ENCODE data around the gene PTPN3.

Gene PTPN3

DNA sequence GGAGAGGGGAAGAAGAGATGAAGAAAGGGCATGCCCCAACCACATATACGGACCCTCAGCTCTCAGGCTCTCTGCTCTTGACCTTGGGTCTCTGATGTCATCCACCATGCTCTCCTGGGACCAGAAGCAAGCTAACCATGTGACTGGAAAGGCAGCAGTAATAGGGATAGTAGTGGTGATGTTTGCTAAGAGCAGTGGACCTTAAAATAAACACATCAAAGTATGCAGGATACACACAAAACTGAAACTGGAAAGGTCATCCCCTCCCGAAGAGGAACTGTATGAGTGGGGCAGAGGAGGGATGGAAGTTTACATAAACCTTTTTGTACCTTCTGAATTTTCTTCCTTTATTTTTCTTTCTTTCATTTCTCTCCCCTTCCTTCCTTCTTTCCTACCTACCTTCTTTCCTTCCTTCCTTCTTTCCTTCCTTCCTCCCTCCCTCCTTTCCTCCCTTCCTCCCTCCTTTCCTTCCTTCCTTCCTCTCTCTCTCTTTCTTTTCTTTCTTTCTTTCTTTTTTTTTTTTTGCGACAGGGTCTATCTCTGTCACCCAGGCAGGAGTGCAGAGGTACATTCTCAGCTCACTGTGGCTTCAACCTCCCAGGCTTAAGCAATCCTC, 8.1 kb upstream of the PTPN3 start:
- no peak for DNase-seq (ENCODE audit: low read depth, low spot score)
- H3K4me3 ChIP-seq (ENCODE audit: insufficient read length, low read depth), result no peak overlapping the region
- H3K36me3 ChIP-seq (ENCODE audit: insufficient read depth, insufficient read length, low read length), result no peaks in the 10 kb centered on the region

DNA sequence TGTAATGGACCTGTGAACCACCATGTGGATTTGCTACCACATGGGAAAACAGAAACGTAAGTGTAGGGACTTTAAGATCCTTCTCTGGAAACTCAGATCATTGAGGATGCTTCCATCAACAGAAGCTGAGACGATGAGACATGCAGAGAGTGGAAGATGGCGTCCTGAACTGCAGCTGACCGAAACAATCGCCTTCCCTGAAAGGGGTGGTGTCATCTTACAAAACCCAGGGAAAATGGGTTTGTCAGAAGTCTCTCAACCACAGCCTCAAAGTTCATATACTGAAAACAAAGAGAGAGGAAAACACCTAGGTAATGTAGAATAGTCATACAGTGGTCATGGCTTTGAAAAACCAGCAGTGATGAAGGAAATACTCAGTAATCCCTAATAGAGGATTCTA, 6.6 kb upstream of the PTPN3 start:
- H3K4me3 ChIP-seq (ENCODE audit: insufficient read length, low read depth), result no peak overlapping the region
- H3K36me3 ChIP-seq (ENCODE audit: insufficient read depth, insufficient read length, low read length), result no peaks in the 10 kb centered on the region
- H3K9ac ChIP-seq (ENCODE audit: insufficient read length, low read depth), result no peak overlapping the region
- DNase-seq (ENCODE audit: low read depth, low spot score), result no peak
- no peaks in the 10 kb centered on the region for H3K9me3 ChIP-seq (ENCODE audit: insufficient read depth, low read length)
- no peaks in the 10 kb centered on the region for H3K4me1 ChIP-seq (ENCODE audit: insufficient read depth, insufficient read length)
- peaks cover 23% of the 10 kb centered on the region for H3K27me3 ChIP-seq (ENCODE audit: insufficient read depth, insufficient read length)
- TF ChIP-seq SUZ12 (IDR thresholded peaks at IDR 0.05; ENCODE audit: extremely low read depth, insufficient read depth, insufficient read length), result no peak

More for the DNA sequence above, 8.1 kb upstream of the PTPN3 start:
- Histone ChIP-seq H3K9ac (ENCODE audit: insufficient read length, low read depth) (no peak overlapping the region), H3K27me3 (ENCODE audit: insufficient read depth, insufficient read length) (peaks cover 9% of the 10 kb centered on the region), H3K9me3 (ENCODE audit: insufficient read depth, low read length) (no peaks in the 10 kb centered on the region), H3K4me1 (ENCODE audit: insufficient read depth, insufficient read length) (no peaks in the 10 kb centered on the region)
- TF ChIP-seq YY1 (IDR thresholded peaks at IDR 0.05; ENCODE audit: insufficient read depth, insufficient read length), result no peak
- no peak for TF ChIP-seq SUZ12 (IDR thresholded peaks at IDR 0.05; ENCODE audit: extremely low read depth, insufficient read depth, insufficient read length)
- no peak for TF ChIP-seq ZNF274 (IDR thresholded peaks at IDR 0.05; ENCODE audit: low read depth, low read length)

DNA sequence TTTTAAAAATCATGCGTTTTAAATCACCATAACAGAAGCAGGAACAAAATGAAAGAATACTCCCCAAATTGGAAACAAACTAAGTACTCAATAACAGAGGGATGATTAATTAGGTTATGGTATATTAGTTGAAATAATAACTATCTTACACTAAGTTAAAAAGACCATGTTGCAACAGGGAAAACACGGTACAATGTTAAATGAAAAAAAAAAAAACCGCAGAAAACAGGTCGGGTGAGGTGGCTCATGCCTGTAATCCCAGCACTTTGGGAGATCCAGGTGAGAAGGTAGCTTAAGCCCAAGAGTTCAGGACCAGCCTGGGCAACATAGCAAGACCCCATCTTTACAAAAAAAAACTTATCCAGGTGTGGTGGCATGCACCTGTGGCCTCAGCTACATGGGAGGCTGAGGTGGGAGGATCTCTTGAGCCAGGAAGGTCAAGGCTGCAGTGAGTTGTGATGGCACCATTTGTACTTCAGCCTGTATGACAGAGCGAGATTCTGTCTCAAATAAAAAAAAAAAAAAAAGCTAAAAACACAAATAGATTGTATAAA, 2.4 kb upstream of the PTPN3 start:
- peaks cover 61% of the 10 kb centered on the region for H3K27me3 ChIP-seq (ENCODE audit: insufficient read depth, insufficient read length)
- H3K4me1 ChIP-seq (ENCODE audit: insufficient read depth, insufficient read length), result peaks cover 6% of the 10 kb centered on the region
- H3K9me3 ChIP-seq (ENCODE audit: insufficient read depth, low read length), result no peaks in the 10 kb centered on the region
- H3K36me3 ChIP-seq (ENCODE audit: insufficient read depth, insufficient read length, low read length), result no peaks in the 10 kb centered on the region
- H3K9ac ChIP-seq (ENCODE audit: insufficient read length, low read depth), result no peak overlapping the region
- TF ChIP-seq SUZ12 (IDR thresholded peaks at IDR 0.05; ENCODE audit: extremely low read depth, insufficient read depth, insufficient read length) (no peak), ZNF274 (IDR thresholded peaks at IDR 0.05; ENCODE audit: low read depth, low read length) (no peak)
- no peak overlapping the region for H3K4me3 ChIP-seq (ENCODE audit: insufficient read length, low read depth)
- DNase-seq (ENCODE audit: low read depth, low spot score), result no peak

DNA sequence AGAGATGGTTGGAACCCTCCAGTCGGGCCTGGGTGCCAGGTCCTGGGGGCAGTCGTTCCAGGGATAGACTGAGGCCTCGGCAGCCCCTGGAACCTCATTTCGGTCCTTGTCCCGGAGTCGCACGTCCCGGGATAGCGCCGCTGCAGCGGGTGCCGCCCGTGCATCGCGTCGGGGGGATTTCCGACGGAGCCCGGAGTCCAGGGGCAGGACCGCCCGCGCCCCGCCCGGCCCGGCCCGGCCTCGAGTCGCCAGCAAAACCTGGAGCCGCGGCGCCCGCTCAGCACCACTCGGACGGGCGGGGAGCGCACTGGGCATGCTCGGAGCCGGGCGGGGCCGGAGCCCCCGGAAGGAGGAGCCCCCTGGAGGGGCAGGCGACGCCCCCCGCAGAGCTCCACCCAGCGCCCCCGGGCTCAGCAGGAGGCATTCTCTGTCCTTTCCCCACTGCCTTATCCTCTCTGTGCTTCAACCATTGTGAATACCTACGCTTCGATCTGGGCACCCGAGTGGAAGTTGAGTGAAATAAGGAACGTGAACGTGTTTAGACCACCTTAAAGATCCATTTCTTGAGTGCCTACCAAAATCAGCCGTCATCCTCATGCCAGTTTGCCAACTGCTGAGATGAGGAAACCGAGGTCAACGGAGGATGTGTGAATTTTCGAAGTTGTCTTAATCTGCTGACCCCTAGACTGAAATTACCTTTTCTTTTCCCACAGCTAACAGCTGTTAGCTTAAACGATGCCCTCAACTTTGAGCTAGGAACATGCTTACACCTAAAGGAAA, 1.7 kb upstream of the PTPN3 start:
- no peaks in the 10 kb centered on the region for H3K9me3 ChIP-seq (ENCODE audit: insufficient read depth, low read length)
- DNase-seq (ENCODE audit: low read depth, low spot score), result no peak
- peaks cover 6% of the 10 kb centered on the region for H3K4me1 ChIP-seq (ENCODE audit: insufficient read depth, insufficient read length)
- H3K27me3 ChIP-seq (ENCODE audit: insufficient read depth, insufficient read length), result peaks cover 67% of the 10 kb centered on the region
- H3K36me3 ChIP-seq (ENCODE audit: insufficient read depth, insufficient read length, low read length), result no peaks in the 10 kb centered on the region
- H3K9ac ChIP-seq (ENCODE audit: insufficient read length, low read depth), result peak overlapping the region; percentile 23
- peak overlapping the region; percentile 29 for H3K4me3 ChIP-seq (ENCODE audit: insufficient read length, low read depth)
- TF ChIP-seq SUZ12 (IDR thresholded peaks at IDR 0.05; ENCODE audit: extremely low read depth, insufficient read depth, insufficient read length) (peak; percentile 57), YY1 (IDR thresholded peaks at IDR 0.05; ENCODE audit: insufficient read depth, insufficient read length) (no peak), ZNF274 (IDR thresholded peaks at IDR 0.05; ENCODE audit: low read depth, low read length) (no peak)

DNA sequence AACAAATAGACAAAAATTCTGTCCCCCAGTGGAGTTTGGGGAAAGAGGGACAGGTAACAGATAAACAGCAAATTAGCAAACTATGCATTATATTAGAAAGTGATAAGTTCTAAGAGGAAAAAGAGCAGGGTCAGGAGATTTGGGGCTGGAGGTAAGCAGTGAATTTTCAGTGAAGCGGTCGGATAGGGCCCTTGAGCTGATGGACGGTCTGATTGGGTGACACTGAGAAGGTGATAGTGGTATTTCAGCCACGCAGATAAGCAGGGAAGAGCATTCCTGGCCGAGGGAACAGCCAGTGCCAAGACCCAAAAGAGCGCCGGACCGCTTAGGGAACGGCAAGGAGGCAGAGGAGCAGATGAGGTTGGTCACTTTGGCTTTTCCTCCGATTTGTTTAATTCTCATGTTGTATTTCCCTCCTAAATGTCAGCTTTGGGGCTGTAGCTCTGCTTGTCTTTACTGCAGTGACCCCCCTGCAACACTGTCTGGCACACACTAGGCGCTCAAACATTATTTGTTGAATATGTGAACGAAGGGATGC, 1.1 kb upstream of the PTPN3 start:
- Histone ChIP-seq H3K9me3 (ENCODE audit: insufficient read depth, low read length) (no peaks in the 10 kb centered on the region), H3K4me1 (ENCODE audit: insufficient read depth, insufficient read length) (peaks cover 6% of the 10 kb centered on the region), H3K36me3 (ENCODE audit: insufficient read depth, insufficient read length, low read length) (no peaks in the 10 kb centered on the region), H3K9ac (ENCODE audit: insufficient read length, low read depth) (peak overlapping the region; percentile 7), H3K27me3 (ENCODE audit: insufficient read depth, insufficient read length) (peaks cover 67% of the 10 kb centered on the region), H3K4me3 (ENCODE audit: insufficient read length, low read depth) (peak overlapping the region; percentile 29)
- TF ChIP-seq ZNF274 (IDR thresholded peaks at IDR 0.05; ENCODE audit: low read depth, low read length) (no peak), YY1 (IDR thresholded peaks at IDR 0.05; ENCODE audit: insufficient read depth, insufficient read length) (no peak), SUZ12 (IDR thresholded peaks at IDR 0.05; ENCODE audit: extremely low read depth, insufficient read depth, insufficient read length) (no peak)
- no peak for DNase-seq (ENCODE audit: low read depth, low spot score)

DNA sequence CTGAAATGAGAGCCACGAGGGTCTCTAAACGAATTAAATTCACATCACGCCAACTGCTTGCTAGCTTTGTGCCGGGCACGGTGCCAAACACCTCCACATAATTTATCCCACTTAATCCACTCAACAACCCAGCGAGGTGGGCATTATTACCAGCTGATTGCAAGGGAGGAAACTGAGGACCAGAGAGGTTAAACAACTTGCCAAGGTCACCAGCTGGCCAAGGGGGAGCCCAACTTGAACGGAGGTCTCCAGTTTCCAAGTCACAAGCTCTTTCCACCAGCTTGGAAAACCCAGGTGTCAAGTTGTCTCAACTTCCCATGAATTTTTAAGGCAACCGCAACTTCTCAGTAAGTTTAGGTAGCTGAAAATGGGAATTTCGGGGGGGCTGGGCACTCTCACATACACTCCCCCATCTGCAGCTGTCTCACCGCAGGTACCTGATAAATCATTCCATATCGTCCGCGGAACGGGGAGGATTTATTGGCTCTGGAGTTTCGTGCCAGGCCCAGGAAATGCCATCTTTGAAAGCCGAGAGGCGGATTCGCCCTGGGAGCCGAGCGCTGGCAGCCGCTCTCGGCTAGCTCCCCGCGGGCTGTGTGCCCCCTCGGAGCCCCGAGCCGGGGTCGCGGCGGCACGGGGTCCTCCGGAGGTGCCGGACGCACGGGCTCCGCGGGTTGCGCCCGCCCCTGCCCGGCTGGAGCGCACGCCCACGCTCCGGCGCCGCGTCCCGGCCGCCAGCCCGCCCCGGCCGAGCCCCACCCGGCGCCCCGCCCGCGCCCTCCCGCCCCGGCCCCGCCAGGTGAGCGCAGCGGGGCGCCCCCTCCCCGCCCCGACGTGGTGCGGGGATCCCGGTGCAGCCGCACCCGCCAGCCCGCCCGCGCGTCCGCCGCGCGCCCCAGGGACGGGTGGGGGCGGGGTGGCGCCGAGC, 617 bp downstream of the PTPN3 start:
- Histone ChIP-seq H3K9ac (ENCODE audit: insufficient read length, low read depth) (peak overlapping the region; percentile 66), H3K4me3 (ENCODE audit: insufficient read length, low read depth) (peak overlapping the region; percentile 57), H3K4me1 (ENCODE audit: insufficient read depth, insufficient read length) (peaks cover 8% of the 10 kb centered on the region), H3K9me3 (ENCODE audit: insufficient read depth, low read length) (no peaks in the 10 kb centered on the region), H3K36me3 (ENCODE audit: insufficient read depth, insufficient read length, low read length) (no peaks in the 10 kb centered on the region), H3K27me3 (ENCODE audit: insufficient read depth, insufficient read length) (peaks cover 67% of the 10 kb centered on the region)
- DNase-seq (ENCODE audit: low read depth, low spot score), result no peak
- TF ChIP-seq ZNF274 (IDR thresholded peaks at IDR 0.05; ENCODE audit: low read depth, low read length) (no peak), YY1 (IDR thresholded peaks at IDR 0.05; ENCODE audit: insufficient read depth, insufficient read length) (no peak), SUZ12 (IDR thresholded peaks at IDR 0.05; ENCODE audit: extremely low read depth, insufficient read depth, insufficient read length) (peak; percentile 17)
